ENCODE results near the gene YBEY.

Gene YBEY

DNA sequence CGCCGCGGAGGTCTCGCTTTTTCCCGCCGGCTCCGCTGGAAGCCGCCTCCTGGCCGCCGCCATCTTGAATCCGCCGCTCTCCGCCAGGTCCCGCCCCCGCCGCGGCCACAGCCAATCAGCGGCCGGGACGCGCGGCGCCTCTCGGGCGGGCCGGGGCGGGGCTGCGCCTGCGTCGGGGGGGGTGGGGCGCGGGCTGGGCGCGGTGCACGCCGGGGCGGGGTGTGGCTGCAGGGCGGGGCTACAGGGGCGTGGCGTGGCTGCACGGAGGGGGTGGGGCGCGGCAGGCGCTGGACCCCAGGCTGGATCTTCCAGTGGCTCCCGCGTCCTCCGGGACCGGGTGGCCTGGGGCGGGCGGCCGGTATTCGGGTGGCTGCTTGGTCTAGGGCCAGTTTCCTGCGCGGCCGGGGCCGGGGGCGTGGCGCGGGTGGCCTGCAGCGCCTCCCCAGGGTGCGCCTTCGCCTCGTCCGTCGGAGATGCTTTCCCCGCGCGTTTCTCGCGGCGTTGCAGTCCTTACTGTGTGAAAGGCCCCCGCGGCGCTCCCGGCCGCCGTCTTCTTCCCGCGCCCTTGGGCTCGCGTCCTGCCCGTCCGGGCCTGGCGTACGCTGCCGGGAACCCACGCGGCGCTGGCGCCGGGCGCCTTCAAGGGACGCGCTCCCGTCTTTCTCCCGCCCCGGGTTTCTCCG, 38.4 kb downstream of the YBEY start:
- Histone ChIP-seq H2AFZ (ENCODE audit: low read depth, low read length) (peak overlapping the region; percentile 70; the same call in 1 of the 2 replicates), H3K4me3 (ENCODE audit: low read length) (peak overlapping the region; percentile 96), H3K36me3 (replicated peaks; ENCODE audit: low read depth, low read length) (peaks cover 30% of the 10 kb centered on the region), H4K20me1 (ENCODE audit: insufficient read depth, low read length) (0 out of 2 replicates have a peak, but pooled peaks cover 4% of the 10 kb centered on the region), H3K4me1 (ENCODE audit: low read length) (peaks cover 21% of the 10 kb centered on the region), H3K9ac (ENCODE audit: low read length) (peak overlapping the region; percentile 94), H3K4me2 (ENCODE audit: low read length) (peak overlapping the region; percentile 92), H3K9me3 (ENCODE audit: insufficient read depth, low read length) (no peaks in the 10 kb centered on the region), H3K27ac (ENCODE audit: low read length) (peak overlapping the region; percentile 89), H3K27me3 (ENCODE audit: low read depth, low read length) (no peaks in the 10 kb centered on the region), H3K79me2 (ENCODE audit: low read length) (peaks cover 66% of the 10 kb centered on the region)
- no peak; the same call in 1 of the 2 replicates for TF ChIP-seq CTCF (IDR thresholded peaks at IDR 0.05; ENCODE audit: low read depth, low read length)
- no peak for TF ChIP-seq EZH2phosphoT487 (IDR thresholded peaks at IDR 0.05; ENCODE audit: low read depth)

GRCh38 chr21:46325073-46325912, 39.2 kb downstream of the YBEY start:
- Histone ChIP-seq H2AFZ (ENCODE audit: low read depth, low read length) (peak overlapping the region; percentile 41; the same call in 1 of the 2 replicates), H3K4me2 (ENCODE audit: low read length) (peak overlapping the region; percentile 92), H3K27ac (ENCODE audit: low read length) (peak overlapping the region; percentile 72), H3K36me3 (replicated peaks; ENCODE audit: low read depth, low read length) (peaks cover 30% of the 10 kb centered on the region), H3K9ac (ENCODE audit: low read length) (peak overlapping the region; percentile 90), H3K9me3 (ENCODE audit: insufficient read depth, low read length) (no peaks in the 10 kb centered on the region), H3K79me2 (ENCODE audit: low read length) (peaks cover 66% of the 10 kb centered on the region), H4K20me1 (ENCODE audit: insufficient read depth, low read length) (0 out of 2 replicates have a peak, but pooled peaks cover 4% of the 10 kb centered on the region), H3K27me3 (ENCODE audit: low read depth, low read length) (no peaks in the 10 kb centered on the region), H3K4me1 (ENCODE audit: low read length) (peaks cover 21% of the 10 kb centered on the region), H3K4me3 (ENCODE audit: low read length) (peak overlapping the region; percentile 96)
- TF ChIP-seq CTCF (IDR thresholded peaks at IDR 0.05; ENCODE audit: low read depth, low read length), result no peak
- TF ChIP-seq EZH2phosphoT487 (IDR thresholded peaks at IDR 0.05; ENCODE audit: low read depth), result no peak

DNA sequence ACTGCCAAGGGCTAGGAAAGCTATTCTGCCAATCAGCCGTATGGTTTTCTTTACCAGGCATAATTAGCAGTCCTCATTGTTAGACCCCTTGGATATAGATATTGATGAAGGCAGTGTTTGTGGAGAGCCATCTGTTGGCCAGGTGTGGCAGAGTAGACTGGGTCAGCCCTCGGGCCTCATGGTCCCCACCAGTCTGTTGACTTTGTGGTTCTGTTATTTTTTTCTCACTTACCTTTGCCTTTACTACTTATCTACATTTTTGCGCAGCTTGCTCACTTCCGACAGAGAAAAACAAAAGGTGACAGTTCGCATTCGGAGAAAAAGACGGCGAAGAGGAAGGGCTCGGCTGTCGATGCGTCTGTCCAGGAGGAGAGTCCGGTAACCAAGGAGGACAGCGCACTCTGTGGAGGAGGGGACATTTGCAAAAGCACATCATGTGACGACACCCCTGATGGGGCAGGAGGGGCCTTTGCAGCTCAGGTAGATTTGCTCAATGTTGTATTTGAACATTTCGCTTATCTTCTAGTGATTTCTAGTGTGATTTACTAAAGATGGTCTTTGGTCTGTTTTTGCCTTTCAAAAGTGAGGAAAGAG, 40.1 kb downstream of the YBEY start:
- Histone ChIP-seq H3K9me3 (ENCODE audit: insufficient read depth, low read length) (no peaks in the 10 kb centered on the region), H3K4me2 (ENCODE audit: low read length) (peak overlapping the region; percentile 92), H3K9ac (ENCODE audit: low read length) (peak overlapping the region; percentile 90; the same call in 1 of the 2 replicates), H3K36me3 (replicated peaks; ENCODE audit: low read depth, low read length) (peaks cover 26% of the 10 kb centered on the region), H3K27me3 (ENCODE audit: low read depth, low read length) (no peaks in the 10 kb centered on the region), H4K20me1 (ENCODE audit: insufficient read depth, low read length) (no peaks in the 10 kb centered on the region), H3K4me3 (ENCODE audit: low read length) (no peak overlapping the region), H3K27ac (ENCODE audit: low read length) (no peak overlapping the region), H2AFZ (ENCODE audit: low read depth, low read length) (no peak overlapping the region), H3K79me2 (ENCODE audit: low read length) (peaks cover 61% of the 10 kb centered on the region), H3K4me1 (ENCODE audit: low read length) (peaks cover 21% of the 10 kb centered on the region)
- no peak for TF ChIP-seq CTCF (IDR thresholded peaks at IDR 0.05; ENCODE audit: low read depth, low read length)
- TF ChIP-seq EZH2phosphoT487 (IDR thresholded peaks at IDR 0.05; ENCODE audit: low read depth), result no peak

GRCh38 chr21:46327711-46328110, 41.6 kb downstream of the YBEY start:
- no peak overlapping the region for H3K27ac ChIP-seq (ENCODE audit: low read length)
- no peak overlapping the region for H3K9ac ChIP-seq (ENCODE audit: low read length)
- H3K4me3 ChIP-seq (ENCODE audit: low read length), result no peak overlapping the region
- H3K9me3 ChIP-seq (ENCODE audit: insufficient read depth, low read length), result no peaks in the 10 kb centered on the region
- peaks cover 46% of the 10 kb centered on the region for H3K79me2 ChIP-seq (ENCODE audit: low read length)
- H3K36me3 ChIP-seq (replicated peaks; ENCODE audit: low read depth, low read length), result peaks cover 15% of the 10 kb centered on the region
- TF ChIP-seq CTCF (IDR thresholded peaks at IDR 0.05; ENCODE audit: low read depth, low read length), result no peak
- TF ChIP-seq EZH2phosphoT487 (IDR thresholded peaks at IDR 0.05; ENCODE audit: low read depth), result no peak
- H4K20me1 ChIP-seq (ENCODE audit: insufficient read depth, low read length), result no peaks in the 10 kb centered on the region
- H3K4me2 ChIP-seq (ENCODE audit: low read length), result no peak overlapping the region
- H3K4me1 ChIP-seq (ENCODE audit: low read length), result peaks cover 14% of the 10 kb centered on the region
- no peak overlapping the region for H2AFZ ChIP-seq (ENCODE audit: low read depth, low read length)
- no peaks in the 10 kb centered on the region for H3K27me3 ChIP-seq (ENCODE audit: low read depth, low read length)
